ENCODE measurements around the gene TMPRSS2.

The TMPRSS2 gene

GRCh38 chr21:41449613-41450012 is 58.3 kb downstream of the TMPRSS2 start:
- DNase-seq (ENCODE audit: low read depth), result no peak

DNA sequence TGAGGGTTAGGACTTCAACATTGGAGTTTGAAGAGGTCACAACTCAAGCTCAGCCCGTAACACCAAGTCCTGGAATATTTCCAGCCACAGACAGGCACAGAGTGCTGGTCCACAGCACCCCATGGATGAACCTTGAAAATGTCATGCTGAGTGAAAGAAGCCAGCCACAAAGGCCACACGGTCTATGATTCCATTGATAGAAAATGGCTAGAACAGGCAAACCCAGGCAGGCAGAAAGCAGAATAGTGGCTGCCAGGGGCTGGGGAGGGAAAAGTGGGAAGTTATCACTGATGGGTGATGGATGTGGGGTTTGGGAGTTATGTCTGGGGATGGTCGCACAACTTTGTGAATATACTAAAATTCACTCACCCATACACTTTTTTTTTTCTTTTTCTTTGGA is 60.6 kb downstream of the TMPRSS2 start:
- no peak for DNase-seq (ENCODE audit: low read depth)

- DNase-seq (ENCODE audit: low read depth), result no peak
Observed at GRCh38 chr21:41446586-41446985, 61.4 kb downstream of the TMPRSS2 start.

GRCh38 chr21:41445465-41445862 is 62.5 kb downstream of the TMPRSS2 start:
- DNase-seq (ENCODE audit: low read depth), result no peak

DNA sequence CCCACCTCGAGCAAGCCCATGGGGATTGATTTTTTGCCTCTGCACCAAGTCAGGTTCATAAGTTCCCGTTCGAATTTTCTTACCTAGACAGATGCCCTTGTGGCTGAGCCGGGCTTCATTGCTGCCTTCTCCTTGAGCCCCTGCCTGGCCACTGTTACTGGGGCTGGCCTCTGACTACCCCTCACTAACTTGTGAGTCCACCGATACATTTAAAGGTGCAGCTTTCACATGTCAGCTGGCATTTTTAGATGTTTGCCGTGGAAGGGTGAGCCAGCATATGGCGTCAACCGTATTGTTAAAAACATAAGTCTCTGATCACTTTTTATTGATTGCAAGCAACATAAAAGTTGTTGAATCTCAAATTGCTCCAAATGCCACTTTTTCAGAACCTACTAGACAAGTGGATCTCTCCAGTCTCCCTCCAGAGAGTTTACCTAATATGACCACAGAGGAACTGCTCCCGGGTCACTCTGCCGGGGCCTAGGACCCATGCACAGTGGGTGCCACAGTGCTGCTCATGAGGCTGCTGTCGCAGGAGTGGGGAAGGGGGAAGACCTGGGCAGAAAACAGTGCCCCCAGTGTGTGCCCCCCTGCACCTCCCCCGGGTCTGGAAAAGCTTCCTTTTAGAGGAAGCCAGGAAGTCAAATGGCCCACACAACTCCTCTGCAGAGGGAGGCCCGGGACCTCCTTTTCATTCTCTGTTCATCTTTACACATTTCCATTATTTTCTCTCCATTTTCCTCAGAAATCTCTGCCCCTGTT is 63.1 kb downstream of the TMPRSS2 start:
- DNase-seq (ENCODE audit: low read depth), result no peak

DNA sequence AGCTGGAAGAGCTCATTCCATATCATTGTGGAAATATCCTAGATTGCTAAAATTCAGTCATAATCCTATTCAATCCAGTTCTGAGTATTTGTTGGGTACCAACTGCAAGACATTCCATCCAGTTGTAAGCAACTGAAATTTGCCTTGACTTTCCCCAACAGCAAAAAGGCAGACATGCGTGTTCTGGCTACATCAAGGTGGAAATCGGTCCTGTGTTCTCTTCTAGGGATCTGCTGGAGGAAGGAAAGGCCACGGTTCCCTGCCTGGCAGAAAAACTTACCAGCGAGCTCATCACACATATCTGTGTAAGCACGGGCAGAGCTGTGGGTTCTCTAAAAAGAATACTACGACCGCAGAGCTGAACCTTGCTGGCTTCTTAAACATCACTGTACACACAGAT is 64.4 kb downstream of the TMPRSS2 start:
- DNase-seq (ENCODE audit: low read depth), result no peak

- no peak for DNase-seq (ENCODE audit: low read depth)
Observed at GRCh38 chr21:41442481-41443186, 65.3 kb downstream of the TMPRSS2 start.

DNA sequence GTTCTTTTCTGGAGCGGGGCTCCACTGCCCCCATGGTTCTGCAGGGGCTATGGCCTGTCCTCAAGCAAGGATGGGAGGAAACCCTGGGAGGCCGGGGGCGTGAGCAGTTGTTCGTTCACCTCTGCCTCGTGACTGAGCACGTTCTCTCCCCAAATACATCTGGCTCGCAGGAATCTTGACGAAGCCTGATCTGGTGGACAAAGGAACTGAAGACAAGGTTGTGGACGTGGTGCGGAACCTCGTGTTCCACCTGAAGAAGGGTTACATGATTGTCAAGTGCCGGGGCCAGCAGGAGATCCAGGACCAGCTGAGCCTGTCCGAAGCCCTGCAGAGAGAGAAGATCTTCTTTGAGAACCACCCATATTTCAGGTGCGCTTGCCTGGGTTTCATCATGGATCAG is 66.4 kb downstream of the TMPRSS2 start:
- DNase-seq (ENCODE audit: low read depth), result no peak

GRCh38 chr21:41439248-41439647 is 68.7 kb downstream of the TMPRSS2 start:
- DNase-seq (ENCODE audit: low read depth), result no peak

GRCh38 chr21:41438425-41439113 is 69.4 kb downstream of the TMPRSS2 start:
- DNase-seq (ENCODE audit: low read depth), result no peak

GRCh38 chr21:41437729-41438128 is 70.2 kb downstream of the TMPRSS2 start:
- no peak for DNase-seq (ENCODE audit: low read depth)

DNA sequence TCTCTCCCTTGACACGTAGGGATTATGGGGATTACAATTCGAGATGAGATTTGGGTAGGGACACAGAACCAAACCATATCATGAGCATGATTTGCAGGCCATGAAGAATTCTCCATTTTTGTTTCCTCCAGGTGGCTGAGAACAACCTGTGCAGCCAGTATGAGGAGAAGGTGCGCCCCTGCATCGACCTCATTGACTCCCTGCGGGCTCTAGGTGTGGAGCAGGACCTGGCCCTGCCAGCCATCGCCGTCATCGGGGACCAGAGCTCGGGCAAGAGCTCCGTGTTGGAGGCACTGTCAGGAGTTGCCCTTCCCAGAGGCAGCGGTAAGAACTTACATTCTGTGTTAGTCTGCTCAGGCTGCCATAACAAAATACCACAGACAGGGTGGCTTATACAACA is 72.3 kb downstream of the TMPRSS2 start:
- no peak for DNase-seq (ENCODE audit: low read depth)

DNA sequence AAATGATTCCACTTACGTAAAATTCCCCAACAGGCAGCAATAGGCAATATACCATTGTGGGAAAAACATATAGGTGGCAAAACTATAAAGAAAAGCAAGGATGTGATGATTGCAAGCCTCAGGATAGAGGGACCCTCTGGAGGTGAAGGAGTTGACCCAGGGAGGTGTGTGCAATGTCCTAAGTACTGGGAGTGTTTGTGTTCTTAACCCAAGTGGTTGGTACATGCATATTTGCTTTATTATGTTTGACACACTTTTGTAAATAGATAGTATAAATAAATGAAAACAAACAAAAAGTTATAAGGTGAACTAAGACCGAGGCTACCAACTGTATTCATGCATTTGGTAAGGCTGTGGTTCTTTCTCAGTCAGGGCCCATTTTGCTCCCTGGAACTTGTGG is 74.4 kb downstream of the TMPRSS2 start:
- DNase-seq (ENCODE audit: low read depth), result no peak

DNA sequence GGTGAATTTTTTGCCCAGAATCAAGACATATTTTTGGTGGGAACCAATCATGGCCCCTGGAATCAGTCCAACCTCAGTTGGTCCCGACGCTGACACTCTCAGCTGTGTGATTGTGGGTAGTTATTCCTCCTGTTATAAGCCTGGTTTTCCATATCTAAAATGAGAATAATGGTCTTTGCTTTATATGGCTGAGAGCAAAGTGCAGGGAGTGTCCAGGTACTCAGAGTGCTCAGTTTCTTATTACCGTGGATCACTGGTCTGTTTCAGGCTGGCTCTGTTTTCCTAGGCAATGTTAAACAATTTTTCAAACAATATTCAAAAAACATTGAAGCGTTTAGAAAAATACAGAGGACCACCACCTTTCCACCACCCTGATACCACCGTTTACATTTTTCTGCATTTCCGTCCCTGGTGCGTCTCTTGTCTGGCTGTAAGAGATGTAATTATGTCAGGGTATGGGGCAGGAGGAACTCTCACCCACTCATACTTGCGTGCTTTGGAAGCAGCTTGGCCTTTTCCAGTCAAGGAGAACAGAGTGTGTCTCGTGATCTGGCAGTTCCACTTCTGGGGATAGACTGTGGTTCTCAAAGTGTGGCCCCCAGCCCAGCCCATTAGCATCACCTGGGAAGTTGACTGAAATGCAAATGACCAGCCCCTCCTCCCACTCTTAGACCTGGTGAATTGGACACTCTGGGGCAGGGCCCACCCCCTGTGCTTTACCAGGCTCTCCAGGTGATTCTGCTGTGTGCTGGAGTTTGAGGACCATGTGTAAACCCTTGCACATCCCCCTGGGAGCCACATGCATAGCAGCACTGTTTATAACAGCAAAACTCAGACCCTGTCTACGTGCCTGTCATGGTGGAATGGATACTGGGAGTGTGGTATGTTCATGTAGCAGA is 75.1 kb downstream of the TMPRSS2 start:
- DNase-seq (ENCODE audit: low read depth), result no peak

DNA sequence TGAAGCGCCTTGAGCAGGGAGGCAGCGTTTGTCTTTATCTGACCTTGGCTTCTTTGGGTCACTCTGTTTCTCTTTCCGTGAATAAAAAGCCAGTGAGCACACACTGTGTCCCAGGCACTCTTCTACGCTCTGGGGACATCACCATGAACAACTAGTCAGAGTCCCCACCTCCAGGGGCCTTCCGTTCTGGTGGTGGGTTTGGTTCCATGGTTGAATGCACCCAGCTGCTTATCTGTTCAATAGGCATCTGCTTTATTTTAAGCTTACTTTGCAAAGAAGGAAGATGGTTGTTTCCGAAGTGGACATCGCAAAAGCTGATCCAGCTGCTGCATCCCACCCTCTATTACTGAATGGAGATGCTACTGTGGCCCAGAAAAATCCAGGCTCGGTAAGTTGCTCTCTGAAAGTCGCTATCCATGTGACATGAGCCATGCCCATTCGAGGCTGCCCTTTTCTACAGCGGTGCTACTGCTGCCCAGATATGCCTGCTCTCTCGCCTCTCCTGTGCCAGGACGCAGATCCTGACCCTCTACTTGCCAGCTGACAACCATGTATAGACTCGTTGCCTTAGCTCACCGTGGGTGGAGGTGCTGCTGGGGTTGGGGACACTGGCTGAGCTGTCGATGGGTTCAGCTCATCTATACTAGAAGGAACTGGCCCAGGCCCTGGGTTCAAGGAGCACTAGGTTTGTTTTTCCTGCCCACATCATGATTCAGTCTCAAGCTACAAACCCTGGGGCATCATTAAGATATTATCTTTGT is 76.0 kb downstream of the TMPRSS2 start:
- DNase-seq (ENCODE audit: low read depth), result no peak

- no peak for DNase-seq (ENCODE audit: low read depth)
Observed at GRCh38 chr21:41429925-41430491, 78.0 kb downstream of the TMPRSS2 start.

DNA sequence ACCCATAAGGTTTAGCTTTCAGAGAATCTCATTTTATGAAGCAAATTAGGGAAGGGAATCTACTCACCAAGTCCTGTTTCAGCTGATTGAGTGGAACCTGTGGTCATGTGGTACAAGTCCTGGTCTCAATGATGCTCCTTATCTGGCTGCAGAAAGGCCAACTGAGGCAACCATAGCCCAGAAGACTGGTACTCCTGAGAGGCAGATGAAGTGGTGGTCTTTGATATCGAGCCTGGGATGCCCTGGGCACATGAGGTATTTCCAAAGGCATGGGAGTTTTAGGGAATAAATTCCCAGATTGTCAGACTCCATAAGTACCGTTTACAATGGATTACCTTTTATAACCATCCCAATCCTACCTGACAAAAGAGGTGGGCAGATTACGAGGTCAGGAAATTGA is 78.7 kb downstream of the TMPRSS2 start:
- no peak for DNase-seq (ENCODE audit: low read depth)

- DNase-seq (ENCODE audit: low read depth), result no peak
Observed at GRCh38 chr21:41428847-41429246, 79.1 kb downstream of the TMPRSS2 start.

- DNase-seq (ENCODE audit: low read depth), result no peak
Observed at GRCh38 chr21:41428311-41428710, 79.6 kb downstream of the TMPRSS2 start.

DNA sequence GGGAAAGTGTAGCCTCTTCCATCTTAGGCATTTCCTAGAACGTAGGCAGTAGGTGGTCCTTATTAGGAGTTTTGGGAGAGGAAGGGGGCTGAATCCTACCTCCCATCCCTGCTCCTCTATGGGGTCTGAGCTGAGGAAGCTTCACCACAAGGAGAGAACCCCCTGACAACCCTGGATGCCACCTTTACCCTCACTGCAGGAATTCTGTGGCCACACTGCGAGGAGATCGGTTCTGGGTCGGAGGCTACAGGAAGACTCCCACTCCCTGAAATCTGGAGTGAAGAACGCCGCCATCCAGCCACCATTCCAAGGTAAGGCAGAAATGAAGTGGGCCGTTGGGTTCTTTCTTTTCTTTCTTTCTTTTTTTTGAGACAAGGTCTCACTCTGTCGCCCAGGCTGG is 80.4 kb downstream of the TMPRSS2 start:
- DNase-seq (ENCODE audit: low read depth), result no peak
